GM12891 (cell line): ENCODE data around the gene ARID1A.

Experiments
- PAX5 ChIP-seq: IDR thresholded peaks from 2 replicates; pipeline ENCODE4 v1.6.1; 2011; ENCODE audit warnings: low read length, moderate library complexity, mild to moderate bottlenecking; ENCODE audit not compliant: insufficient read depth, severe bottlenecking
- POLR2A ChIP-seq: IDR thresholded peaks from 2 replicates; pipeline ENCODE4 v1.6.1; 2011; ENCODE audit warnings: low read depth, low read length, control low read depth
- POLR2AphosphoS5 ChIP-seq: IDR thresholded peaks from 2 replicates; pipeline ENCODE4 v1.6.1; 2011; ENCODE audit warnings: low read depth, low read length, control low read depth
- SPI1 ChIP-seq: IDR thresholded peaks from 2 replicates; pipeline ENCODE4 v1.6.1; 2011; ENCODE audit warnings: low read depth, low read length, control low read depth
- TAF1 ChIP-seq: IDR thresholded peaks from 2 replicates; pipeline ENCODE4 v1.6.1; 2011; ENCODE audit warnings: low read depth, low read length, control low read depth

- no peak for TF ChIP-seq POLR2A
- no peak for TF ChIP-seq PAX5
- no peak for TF ChIP-seq TAF1
- TF ChIP-seq POLR2AphosphoS5 = no peak
- TF ChIP-seq SPI1 = no peak
These were observed 37.6 kb downstream of the ARID1A start for GRCh38 chr1:26733392-26733791.
